ENCODE data around the gene RPS6KB1. TPM values are rescaled to one million over a fixed set of nuclear protein-coding genes. Genes with fewer than 3 reads are reported as not detected.

RPS6KB1 gene
- total RNA-seq = 11.2 and 14.2 TPM in 2 replicates

GRCh38 chr17:59892924-59893675, at the start of gene RPS6KB1, which contains the start of gene TUBD1:
RPS6KB1 (plus strand) TSS chr17:59893121; CDS start chr17:59893185, 64 bp downstream.
TUBD1 (minus strand) TSS chr17:59892943; CDS start chr17:59891002, 1,941 bp downstream.

GRCh38 chr17:59964482-59965328, 71.8 kb downstream of the RPS6KB1 start, which contains the start of gene RNFT1:
RNFT1 (minus strand) TSS chr17:59964740; CDS start chr17:59964663, 77 bp downstream.

Other genes starting within 250 kb of the RPS6KB1 start
- gene PTRH2, start 185.7 kb upstream of the RPS6KB1 start, total RNA-seq = 20.8 and 25.4 TPM in 2 replicates
- gene VMP1, start 185.5 kb upstream of the RPS6KB1 start, total RNA-seq = 84.3 and 128 TPM in 2 replicates
- 4.8 and 5.7 TPM in 2 replicates for gene TUBD1, start 178 bp upstream of the RPS6KB1 start, total RNA-seq
- 9.2 and 12.1 TPM in 2 replicates for gene RNFT1, start 71.6 kb downstream of the RPS6KB1 start, total RNA-seq
- gene HEATR6, start 185.8 kb downstream of the RPS6KB1 start, total RNA-seq = 13.4 and 24.5 TPM in 2 replicates